Stimulated activated CD4-positive, alpha-beta T cell treated with anti-CD3 and anti-CD28 coated beads, Interleukin-1b, Interleukin-23, amount 100 ng/mL, for 48 hours (primary cell): Measurements from ENCODE around the gene FBXW5.

Experiments
- DNase-seq: peaks from one replicate; pipeline ENCODE4 v3.0.0-alpha.2; 2020

Gene FBXW5

GRCh38 chr9:136907011-136907914, 37.3 kb downstream of the FBXW5 start:
- no peak for DNase-seq

- DNase-seq, result no peak
Observed at GRCh38 chr9:136906266-136906665, 38.3 kb downstream of the FBXW5 start.

GRCh38 chr9:136903041-136903554, 41.4 kb downstream of the FBXW5 start:
- DNase-seq, result no peak

GRCh38 chr9:136902259-136902821, 42.2 kb downstream of the FBXW5 start:
- DNase-seq, result peak; percentile 87

GRCh38 chr9:136901516-136902258, 42.9 kb downstream of the FBXW5 start:
- DNase-seq, result peak; percentile 73

- no peak for DNase-seq
Observed at GRCh38 chr9:136900988-136901515, 43.5 kb downstream of the FBXW5 start.

- DNase-seq, result no peak
Observed at GRCh38 chr9:136900556-136900955, 44.0 kb downstream of the FBXW5 start.

GRCh38 chr9:136899196-136899595, 45.3 kb downstream of the FBXW5 start:
- no peak for DNase-seq

GRCh38 chr9:136898483-136899100, 45.9 kb downstream of the FBXW5 start:
- DNase-seq, result no peak

- no peak for DNase-seq
Observed at GRCh38 chr9:136896027-136896426, 48.5 kb downstream of the FBXW5 start.

- DNase-seq, result no peak
Observed at GRCh38 chr9:136890661-136891060, 53.9 kb downstream of the FBXW5 start.
